HTR-8/SVneo (cell line): ENCODE results near the gene LHX2.

Experiments
- DNase-seq: peaks from one replicate; pipeline ENCODE4 v3.0.0; 2011; ENCODE audit warnings: low spot score, mixed read lengths; ENCODE audit not compliant: insufficient read length
- FAIRE-seq: peaks from 2 replicates; lab custom pipeline; 2011; peaks lifted over from hg19 to GRCh38; lab: Jason Lieb, UNC

Gene LHX2

DNA sequence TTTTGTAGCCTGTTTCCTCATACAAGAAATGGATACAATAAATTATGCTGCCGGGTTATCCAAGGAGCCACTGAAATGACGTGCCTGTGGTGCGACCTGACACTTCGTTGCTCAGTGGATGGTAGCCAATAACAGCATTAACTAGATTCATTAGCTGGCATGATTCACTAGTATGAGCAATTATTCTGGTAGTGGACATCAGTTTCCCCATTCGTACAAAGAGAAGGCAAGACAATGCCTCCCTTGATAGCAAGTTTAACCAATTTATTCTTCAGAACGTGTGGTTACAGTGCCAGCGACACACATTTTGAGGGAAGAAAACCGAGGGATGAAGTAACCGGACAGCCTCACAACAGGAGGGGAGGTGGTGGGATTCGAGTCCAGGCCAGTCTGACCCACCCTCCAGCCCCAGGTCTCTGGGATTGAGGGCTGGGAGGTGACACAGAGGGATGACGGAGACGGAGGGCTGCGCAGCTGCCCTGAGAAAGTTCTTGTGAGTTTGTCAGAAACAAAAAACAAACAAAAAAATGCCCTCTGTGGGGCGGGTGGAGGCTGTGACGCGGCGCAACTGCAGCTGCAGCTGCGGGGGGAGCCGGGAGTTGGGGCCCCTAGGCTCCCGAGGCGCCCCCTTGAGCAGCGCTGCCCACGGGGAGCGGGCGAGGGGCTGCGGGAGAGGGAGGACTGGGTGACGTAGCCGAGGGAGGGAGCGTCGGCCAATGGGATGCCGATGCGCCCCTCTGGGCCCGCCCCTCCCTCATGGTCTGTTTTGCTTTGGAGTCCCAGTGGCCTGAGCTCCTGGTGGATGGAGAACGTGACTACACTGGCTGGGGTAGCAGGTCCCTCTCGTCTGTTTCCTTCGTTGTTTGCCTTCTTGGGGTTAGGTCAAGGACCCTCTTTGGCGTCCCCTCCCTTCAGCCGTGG is 10.9 kb downstream of the LHX2 start:
- no peak for FAIRE-seq
- no peak for DNase-seq

DNA sequence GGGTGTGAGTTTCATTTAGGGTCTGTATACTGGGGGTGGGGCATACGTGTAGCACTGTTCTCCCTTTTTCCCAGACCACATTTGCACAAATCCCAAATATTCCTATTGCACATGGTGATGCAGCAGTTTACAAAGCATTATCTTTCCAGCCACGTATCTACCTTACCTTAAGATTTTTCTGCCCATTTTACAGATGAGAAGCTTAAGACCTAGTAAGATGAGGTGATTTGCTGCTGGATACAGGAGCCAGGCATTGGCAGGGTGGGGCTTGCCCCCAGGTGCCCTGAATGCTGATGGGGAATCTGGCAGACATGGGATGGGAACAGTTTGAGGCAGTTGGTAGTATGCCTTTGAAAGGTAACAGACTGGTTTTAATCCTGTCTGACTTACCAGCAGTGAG is 12.5 kb downstream of the LHX2 start:
- FAIRE-seq (no peak), DNase-seq (no peak)

DNA sequence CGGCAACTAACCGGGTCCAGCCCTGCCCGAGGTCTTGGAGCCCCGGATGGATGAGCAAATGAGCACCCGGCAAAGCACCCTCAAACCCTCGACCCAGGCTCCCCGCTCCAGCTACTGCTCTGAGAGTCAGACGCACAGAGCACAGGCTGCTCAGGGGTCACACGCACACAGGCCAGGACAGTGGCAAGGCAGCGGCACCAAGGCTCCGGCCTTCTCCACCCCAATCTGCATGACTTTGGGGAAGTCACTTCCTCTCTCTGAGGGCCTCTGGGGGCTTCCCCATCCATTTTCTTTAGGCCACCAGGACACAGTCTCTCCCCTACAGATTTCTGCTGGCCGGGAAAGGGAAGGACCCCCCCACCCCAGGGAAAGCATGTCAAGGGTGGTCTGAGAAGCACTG is 18.0 kb downstream of the LHX2 start:
- no peak for DNase-seq
- FAIRE-seq, result no peak

DNA sequence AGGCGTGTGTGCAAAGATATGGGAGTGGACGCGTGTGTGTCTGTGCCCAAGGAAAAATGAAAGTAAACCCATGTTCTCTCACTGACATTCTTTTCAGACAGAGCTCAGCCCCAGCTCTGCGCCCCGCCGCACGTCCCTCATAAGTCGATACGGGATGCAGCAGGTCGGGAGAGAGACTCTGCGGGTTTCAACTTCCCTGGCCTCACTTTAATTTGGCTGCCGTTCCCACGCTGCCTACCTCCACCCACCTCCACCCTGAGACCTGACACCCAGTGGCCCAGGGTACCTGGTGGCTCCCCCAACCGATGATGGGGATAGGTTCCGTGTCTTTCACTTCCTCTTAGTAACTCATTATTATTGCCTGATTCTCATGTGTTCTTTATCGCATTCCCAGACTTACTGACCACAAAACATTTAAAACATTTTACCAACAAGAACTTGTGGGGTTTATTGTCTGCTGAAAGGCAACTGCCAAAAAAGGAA is 19.4 kb downstream of the LHX2 start:
- FAIRE-seq (no peak), DNase-seq (no peak)

DNA sequence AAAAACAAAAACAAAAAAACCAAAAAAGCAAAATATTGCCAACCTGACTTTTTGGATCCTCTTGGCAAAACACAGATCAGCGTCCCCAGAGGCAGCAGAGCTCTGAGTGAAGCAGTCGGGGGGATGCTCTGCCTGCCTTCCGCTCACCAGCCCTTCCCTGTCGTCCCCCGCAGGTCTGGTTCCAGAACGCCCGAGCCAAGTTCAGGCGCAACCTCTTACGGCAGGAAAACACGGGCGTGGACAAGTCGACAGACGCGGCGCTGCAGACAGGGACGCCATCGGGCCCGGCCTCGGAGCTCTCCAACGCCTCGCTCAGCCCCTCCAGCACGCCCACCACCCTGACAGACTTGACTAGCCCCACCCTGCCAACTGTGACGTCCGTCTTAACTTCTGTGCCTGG is 20.7 kb downstream of the LHX2 start:
- FAIRE-seq (no peak), DNase-seq (no peak)

DNA sequence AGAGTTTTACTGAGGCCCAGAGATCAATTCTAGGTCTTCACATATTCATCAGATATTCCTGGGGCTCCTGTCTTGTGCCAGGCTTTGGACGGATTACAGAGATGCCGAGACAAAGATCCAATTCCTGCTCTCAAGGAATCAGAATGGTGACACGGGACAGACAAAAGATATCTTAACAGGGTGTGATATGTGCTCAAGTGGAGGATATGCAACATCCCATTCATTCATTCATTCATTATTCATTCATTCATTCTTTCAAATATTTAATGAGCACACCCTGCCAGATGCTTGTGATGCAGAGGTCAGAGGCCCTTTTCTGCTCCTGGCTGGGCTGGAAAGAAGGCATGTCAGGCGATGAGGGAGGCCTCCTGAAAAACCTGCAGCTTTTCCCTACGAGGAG is 21.8 kb downstream of the LHX2 start:
- FAIRE-seq, result no peak
- DNase-seq, result no peak

DNA sequence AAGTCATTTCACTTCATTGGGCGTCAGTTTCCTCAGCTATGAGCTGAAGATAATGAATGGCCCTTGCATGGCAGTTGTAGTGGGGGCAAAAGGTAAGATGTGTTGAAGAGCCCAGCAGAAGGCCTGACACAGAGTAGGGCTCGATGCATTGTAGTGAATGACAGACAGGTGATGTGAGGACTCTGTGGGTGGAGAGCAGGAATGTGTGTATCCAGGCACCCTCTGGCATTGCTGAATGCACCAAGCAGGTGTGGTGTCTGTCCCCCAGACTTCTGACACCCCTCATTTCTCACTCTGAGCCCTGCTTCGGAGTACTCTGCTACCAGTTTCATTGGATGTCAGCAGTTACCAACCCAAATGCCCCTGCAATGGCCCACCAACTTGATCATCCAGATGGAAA is 22.4 kb downstream of the LHX2 start:
- DNase-seq (no peak), FAIRE-seq (no peak)

DNA sequence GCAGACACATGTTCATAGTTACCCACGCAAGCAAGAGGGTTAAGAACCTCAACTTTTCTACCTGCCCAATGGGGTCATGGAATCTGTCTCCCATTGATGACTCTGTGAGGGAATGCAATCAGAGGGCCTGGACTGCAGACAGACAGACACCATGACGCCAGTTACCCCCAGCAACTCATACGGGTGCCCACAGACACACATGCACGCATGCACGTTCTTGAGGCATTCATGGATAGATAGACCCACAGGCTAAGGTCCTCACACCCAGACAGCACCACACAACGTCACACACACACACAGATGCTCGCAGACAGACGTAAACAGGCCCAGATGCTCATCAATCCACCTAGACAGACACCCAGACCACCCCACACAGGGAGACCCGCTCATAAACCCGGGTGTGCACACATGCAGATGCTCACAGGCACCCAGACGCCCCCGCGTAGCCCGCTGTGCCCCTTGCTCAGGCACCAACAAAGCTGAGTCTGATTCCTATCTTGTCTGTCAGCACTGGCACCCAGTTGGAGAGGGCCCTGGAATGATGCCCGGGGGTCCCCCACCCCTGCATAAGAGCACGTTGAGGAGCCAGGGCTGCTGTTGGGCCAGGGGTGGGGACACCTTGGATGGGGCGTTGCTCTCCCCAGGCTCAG is 23.6 kb downstream of the LHX2 start:
- FAIRE-seq, result no peak
- DNase-seq, result no peak

DNA sequence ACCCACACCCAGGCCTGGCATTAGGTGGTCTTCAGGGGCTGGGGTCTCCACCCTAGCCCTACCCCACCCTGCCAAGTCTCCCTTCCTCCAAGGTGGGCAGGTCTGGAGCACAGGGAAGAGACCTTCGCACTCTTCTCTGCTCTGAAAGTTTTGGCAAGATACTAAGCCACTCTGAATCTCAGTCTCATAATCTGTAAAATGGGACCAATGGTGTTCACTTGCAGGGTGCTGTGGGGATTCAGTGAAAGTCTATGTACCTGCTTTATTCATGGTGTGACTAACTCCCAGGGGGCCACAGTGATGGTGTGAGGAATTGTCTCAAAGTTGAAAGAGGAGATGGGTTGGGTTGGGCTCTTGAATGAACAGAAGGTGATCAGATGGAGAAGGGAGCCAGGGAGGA is 25.0 kb downstream of the LHX2 start:
- DNase-seq (no peak), FAIRE-seq (no peak)

DNA sequence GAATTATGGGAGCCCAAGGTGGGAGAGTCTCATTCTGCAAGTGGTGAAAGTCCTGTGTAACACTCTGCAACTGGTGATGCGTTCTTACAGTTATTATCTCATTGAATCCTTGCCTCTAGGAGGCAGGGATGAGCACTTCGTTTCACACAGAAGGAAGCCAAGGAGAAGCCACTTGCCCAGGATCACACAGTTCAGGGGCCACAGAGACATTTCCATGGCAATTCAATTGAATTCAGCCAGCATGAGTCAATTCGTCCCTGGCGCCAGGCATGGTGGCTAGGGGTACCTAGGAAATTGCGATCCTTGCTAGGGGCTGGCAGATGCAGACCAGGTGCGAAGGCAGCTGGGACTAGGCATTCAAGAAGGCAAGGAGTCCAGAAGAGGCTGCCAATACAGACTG is 26.2 kb downstream of the LHX2 start:
- FAIRE-seq (no peak), DNase-seq (no peak)

DNA sequence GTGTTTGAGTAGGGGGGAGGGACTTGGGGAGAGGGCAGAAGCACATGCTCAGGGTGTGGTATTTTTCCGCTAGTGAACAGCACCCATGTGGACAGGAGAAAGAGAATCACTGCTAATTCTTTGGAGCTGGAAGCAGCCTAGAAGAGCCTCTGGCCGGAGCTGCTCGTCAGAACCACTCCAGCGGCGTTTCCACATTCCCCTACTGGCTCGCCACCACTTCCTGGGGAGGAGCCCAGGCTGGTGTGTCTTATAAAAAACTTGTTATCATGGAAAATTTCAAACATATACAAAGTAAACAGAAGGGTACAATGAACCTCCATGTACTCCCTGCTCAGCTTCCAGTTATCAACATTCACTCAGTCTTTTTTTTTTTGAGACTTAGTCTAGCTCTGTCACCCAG is 26.7 kb downstream of the LHX2 start:
- FAIRE-seq (no peak), DNase-seq (no peak)

DNA sequence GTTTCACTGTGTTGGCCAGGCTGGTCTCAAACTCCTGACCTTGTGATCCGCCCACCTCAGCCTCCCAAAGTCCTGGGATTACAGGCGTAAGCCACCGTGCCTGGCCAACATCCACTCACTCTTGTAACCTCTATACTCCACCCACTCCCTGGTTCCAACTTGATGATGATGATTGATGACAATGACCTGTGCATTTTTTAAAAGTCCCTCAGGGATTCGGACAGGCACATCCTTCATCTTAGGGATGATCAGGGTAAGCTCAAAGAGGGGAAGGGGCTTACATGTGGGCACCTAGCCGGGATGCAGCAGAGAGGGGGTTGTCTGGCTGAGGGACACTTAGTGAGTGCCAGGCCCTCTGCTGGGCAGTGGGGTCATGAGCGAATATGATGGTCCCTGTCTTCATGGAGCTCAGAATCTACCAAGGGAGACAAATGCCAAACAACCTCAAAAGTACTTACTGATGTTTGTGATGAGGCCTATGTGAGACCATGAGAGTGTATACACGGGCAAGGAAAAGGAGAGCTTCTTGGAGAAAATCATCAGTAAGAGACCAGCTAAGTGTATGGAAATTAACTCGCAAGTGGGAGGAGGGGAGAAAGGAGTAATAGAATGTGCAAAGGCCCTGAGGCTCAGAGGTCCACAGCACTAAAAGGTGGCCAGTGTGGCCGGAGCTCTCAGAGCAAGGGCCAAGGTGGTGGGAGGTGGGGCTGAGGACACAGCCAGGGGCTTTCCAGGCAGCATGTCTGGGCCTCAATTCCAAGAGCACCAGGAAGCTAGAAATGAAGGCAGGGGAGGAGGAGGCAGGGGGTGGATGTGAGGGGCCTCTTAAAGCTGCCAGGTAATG is 27.4 kb downstream of the LHX2 start:
- no peak for FAIRE-seq

DNA sequence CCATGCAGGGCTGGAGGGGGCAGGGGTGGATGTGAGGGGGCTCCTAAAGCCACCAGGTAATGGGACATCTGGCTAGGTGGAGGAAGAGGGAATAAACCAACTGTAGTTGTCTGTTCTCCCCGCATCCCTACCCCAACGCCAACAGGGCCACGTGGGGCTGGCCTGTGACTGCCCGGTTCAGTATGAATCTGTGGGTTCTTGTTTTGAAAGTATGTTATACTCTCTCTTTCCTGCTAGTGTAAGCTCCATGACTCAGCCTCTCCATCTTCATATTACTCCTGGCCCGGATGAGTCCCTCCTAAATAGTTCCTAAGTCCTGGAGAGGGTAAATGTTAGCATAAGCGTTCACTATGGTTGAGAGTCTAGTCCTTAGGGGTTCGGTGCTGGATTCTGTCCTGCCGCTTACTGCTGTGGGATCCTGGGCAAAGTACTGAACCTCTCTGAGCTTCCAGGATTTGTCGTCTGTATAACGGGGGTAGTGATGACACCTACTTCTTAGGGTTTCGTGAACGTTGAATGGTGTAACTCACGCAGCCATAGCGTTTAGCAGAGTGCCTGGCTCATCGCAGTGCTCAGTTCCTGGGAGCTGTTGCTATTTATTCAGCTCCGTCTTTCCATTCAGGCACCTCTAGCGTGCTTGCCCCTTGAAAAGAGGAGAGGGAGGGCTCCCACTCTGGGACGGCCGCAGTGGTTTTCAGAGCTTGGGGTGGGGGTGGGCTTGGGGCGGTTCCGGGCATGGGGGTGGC is 28.8 kb downstream of the LHX2 start:
- FAIRE-seq (no peak), DNase-seq (no peak)

More for the DNA sequence above, 27.4 kb downstream of the LHX2 start:
- DNase-seq, result no peak

DNA sequence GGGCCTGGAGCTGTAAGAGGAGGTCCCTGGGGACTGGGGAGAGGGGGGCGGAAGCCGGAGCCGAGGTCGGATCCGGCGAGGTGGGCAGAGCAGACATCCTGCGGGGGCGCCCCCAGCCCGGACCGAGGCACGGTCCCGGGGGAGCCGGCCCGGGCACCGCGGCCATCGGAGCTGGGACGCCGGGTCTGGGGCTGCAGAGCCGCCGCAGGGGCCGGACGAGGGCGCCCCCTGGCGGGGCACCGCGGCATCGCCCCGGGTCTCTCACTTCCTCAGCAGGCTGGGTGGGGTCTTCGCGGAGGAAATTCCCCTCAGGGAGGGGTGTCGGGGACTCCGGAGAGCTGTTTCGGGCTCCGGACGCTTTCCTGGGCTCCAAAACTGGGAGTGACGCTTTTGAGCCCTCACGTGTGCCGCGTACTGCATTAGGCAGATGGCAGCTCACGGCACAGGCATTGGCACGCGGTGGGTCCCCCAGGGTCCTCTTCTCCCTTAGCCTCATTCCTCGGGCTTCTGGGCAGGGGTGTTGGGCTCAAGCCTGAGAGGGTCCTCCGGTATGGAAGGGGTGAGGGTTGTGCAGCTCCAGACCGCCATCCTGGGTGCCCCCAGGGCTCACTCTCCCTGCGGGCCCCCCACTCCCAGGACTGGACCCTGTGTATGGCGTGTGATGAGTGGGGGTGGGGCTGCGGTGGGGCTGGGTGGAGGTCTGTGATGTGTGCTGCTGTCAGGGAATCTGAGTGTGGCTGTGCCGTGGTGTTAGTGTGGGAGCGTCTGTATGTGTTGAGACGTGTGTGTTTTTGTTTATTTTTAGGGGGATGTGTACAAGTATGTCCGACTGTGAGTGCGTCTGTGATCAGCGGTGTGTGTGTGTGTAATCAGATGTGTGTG is 29.6 kb downstream of the LHX2 start:
- FAIRE-seq (no peak), DNase-seq (peak; percentile 42)

DNA sequence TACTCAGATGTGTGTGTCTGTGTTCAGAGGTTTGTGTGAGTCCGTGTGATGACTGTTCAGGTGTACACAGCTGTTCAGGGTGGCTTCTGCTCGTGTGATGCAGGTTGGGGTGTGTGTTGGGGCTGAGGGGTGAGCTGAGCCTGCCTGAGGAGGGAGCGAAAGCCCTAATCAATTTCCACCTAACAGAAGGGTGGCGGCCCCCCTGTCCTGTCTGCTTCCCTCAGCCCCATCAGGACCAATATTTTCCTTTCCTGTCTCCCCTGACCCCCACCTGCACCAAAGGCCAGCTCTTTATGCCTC is 30.2 kb downstream of the LHX2 start:
- no peak for DNase-seq
- no peak for FAIRE-seq

DNA sequence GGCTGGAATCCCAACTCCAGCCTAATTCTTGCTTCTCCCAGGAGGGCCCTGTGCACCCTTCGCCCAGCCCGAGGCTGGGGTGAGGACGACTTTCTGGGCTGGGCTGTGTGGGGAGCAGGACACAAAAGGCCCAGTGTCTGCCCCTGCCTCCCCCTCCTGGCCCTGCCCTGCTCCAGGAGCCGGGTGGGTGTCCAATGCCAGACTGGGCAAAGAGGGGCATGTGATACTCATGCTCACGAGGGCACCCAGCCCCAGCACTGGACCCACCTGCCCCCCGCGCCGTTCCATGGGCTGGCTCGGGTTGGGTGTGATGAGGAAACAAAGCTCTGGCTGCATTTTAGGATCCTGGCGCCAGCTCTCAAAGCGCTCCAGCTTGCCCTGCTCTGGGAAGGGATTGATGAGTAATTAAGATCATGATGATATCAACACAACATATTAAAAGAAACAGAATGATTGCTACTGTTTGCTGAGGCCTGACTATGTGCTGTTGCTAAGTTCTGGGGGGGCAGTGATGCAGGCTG is 30.7 kb downstream of the LHX2 start:
- DNase-seq, result no peak
- no peak for FAIRE-seq

DNA sequence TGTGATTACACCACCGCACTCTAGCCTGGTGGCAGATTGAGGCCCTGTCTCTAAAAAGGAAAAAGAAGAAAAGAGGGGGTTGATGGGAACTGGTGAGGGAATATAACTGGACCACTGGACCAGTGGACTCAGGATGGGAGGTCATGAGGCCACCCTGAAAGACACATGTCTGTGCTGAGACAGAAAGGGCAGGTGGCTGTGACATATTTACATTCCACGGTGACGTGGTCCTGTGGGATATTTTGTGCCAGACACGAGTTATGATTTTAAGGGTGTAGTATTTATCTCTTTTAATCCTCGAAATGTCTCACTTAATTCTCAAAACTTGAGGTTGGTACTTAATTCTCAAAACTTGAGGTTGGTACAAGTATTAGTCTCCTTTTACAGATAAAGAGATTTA is 32.9 kb downstream of the LHX2 start:
- DNase-seq (no peak), FAIRE-seq (no peak)

DNA sequence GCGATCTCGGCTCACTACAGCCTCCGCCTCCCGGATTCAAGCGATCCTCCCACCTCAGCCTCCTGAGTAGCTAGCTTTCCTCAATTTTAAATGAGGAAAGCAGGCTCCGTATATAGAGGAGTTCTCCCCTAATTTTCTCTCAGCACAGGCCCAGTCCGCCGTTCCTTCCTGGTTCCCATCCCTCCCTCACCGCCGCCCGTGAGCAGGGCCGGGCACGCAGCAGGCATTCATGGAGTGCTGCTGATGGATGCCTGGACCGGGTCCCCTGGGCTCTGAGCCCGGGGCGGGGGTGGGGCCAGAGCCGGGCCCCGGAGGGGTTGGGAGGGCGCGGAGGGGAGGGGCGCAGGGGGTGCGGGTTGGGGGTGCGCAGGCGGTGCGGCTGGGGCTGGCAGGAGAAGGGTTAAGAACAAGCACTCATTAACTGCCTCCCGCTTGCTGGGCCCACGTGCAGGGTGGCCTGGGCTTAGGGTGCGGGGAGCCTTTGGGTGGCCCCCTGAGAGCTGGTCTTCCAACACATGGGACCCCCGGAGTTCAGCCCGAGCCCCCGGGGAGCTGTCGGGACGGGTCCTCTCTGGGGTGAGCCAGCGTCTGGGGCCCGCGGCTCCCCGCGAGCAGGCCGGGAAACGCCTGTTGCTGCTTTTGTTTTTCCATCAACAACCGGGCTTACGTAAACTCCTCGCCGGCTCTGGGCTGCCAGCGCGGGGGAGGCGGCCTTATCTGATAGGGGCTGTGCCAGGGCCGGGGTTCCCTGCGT is 33.7 kb downstream of the LHX2 start:
- DNase-seq (peak; percentile 42), FAIRE-seq (no peak)
